Stimulated activated CD4-positive, alpha-beta T cell treated with anti-CD3 and anti-CD28 coated beads, TNF-alpha, amount 100 ng/mL, for 1 hour (primary cell): ENCODE data around the gene FILIP1.
"Not testable (repeated sequence)": the region's sequence is repeated elsewhere in the genome, so short reads cannot be mapped to it uniquely, and the experiment has no call there.

Source experiments
- DNase-seq, 3 donors: peaks; one replicate each; pipeline ENCODE4 v3.0.0-alpha.2; 2020; ENCODE audit warnings: low read depth in 3 of 3, low spot score in 1 of 3

Gene FILIP1

GRCh38 chr6:75421316-75422023 is 72.1 kb downstream of the FILIP1 start:
- no peak for DNase-seq

GRCh38 chr6:75419980-75420379 is 73.6 kb downstream of the FILIP1 start:
- no peak for DNase-seq

DNA sequence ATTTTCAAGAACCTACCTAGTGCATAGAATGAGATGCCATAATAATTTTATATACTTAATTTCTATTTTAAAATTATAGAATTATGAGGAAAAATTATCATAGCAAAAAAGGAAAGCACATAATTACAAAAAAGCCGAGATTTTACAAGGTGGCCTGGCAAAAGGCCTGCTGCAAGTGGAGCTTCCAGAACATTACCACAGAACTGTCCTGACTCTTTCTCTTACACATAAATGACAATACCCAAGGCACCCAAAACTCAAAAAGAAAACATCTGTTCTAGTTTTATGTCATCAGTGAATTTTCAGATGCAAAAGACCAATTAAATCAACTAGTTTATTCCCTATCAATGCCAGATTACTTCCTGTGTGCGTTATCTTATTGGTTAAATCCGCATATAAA is 74.2 kb downstream of the FILIP1 start:
- no peak for DNase-seq

- no peak for DNase-seq
Observed at GRCh38 chr6:75418233-75418632, 75.4 kb downstream of the FILIP1 start.

- DNase-seq, result no peak
Observed at GRCh38 chr6:75416443-75416842, 77.2 kb downstream of the FILIP1 start.

DNA sequence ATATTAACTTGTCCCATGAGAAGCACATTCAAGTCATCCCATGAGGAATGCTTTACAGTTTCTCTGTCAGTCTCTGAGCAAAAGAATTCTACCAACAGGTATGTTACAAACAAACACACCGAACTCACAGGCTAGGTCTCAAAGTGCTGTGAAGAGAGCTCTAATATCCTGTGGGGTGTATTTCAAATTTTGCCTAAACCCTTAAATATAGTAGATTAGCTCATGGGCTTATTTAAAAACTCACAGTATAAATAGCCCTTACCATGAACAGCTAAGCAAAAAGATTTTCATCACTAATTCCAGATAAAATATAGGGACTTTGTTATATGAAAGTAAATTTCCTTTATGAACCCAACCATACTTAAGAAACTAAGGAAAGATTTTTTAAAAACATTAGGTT is 77.8 kb downstream of the FILIP1 start:
- DNase-seq, result no peak

GRCh38 chr6:75414445-75415021 is 79.1 kb downstream of the FILIP1 start:
- no peak for DNase-seq

GRCh38 chr6:75412969-75413662 is 80.5 kb downstream of the FILIP1 start:
- DNase-seq, result no peak

DNA sequence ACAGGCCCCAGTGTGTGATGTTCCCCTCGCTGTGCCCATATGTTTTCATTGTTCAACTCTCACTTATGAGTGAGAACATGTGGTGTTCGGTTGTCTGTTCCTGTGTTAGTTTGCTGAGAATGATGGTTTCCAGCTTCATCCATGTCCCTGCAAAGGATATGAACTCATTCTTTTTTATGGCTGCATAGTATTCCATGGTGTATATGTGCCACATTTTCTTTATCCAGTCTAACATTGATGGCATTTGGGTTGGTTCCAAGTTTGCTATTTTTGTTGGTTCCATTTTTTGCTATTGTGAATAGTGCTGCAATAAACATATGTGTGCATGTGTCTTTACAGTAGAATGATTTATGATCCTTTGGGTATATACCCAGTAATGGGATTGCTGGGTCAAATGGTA is 83.0 kb downstream of the FILIP1 start:
- not testable (repeated sequence) for DNase-seq

DNA sequence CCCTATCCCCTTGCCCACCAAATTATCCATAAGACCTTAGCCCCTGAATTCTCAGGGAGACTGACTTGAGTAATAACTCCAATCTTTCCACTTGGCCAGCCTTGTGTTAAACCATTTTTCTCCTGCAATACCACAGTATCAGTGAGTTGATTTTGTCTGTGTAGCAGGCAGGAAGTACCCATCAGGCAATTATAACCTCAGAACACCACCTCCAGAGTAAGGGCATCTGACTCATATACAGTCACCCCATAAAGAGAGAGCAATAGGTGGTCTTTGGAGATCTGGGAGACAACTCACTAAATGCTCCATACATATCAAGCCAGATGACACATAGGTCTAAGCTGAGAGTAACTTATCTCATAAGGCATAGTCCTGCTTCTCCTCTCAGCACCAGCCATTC is 83.7 kb downstream of the FILIP1 start:
- DNase-seq, result no peak

DNA sequence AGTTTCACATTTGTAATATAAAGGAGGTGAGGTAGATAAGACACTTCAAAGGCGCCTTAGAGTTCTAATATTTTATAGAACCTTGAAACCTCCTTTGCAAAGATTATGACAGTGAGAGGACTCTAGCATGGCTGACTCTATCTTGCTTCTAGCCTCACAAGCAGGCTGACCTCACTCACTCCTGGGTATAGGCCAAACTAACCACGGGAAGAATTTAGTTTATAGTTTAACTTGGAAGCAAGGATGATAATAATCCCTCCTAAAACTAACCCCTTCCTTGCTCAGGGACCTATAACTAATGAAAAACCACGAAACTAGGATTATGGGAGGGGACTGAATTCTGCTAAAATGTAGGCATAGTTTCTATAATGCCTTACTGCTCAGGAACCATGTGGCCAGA is 84.3 kb downstream of the FILIP1 start:
- DNase-seq, result no peak

DNA sequence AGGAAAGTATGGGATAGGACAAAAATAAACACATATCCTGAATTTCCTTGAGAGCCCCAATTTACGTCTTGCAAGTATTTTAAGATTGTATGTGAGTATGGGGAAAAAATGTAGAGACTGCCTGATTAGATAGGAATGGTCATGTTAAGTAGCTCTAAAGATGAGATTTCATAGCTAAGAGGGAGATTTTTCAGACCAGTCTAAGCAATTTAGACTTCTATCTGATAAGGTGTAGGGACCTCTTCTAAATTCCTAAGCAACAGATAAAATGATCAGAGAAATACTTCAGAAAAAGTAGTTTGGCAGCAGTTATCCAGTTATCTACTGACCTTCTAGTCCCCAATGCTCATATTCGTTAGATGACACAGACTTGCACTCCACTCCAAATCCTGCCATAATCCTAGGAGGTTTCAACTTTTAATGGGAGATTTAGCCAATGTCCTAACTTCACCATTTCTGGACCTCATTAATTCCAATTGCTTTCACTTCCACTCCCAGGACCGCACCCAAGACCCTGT is 90.0 kb downstream of the FILIP1 start:
- DNase-seq, result no peak

DNA sequence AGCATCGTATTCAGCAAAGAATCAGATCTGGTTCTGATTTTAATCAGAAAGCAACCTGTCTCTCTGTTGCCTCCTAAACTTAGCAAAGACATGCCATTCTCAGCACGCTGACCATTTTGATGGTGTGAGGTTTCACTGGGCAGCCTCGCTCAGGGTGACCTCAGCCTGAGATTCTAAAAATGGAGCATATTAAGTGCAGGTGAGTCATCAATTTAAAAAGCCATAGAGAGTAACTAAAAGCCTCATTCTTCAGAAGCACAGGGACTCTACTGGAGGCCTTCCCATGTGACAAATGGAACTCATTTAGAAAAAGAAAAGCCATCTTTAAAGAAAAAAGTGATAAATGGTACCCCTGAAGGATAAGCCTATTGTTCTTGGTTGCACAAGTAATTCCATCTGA is 91.3 kb downstream of the FILIP1 start:
- no peak for DNase-seq

- DNase-seq, result no peak
Observed at GRCh38 chr6:75397656-75398465, 95.7 kb downstream of the FILIP1 start.

- no peak for DNase-seq
Observed at GRCh38 chr6:75397171-75397570, 96.4 kb downstream of the FILIP1 start.

- DNase-seq, result no peak
Observed at GRCh38 chr6:75396005-75396800, 97.4 kb downstream of the FILIP1 start.

- no peak for DNase-seq
Observed at GRCh38 chr6:75393806-75394205, 99.8 kb downstream of the FILIP1 start.

GRCh38 chr6:75391276-75391675 is 102.3 kb downstream of the FILIP1 start:
- DNase-seq, result no peak

- DNase-seq, result no peak
Observed at GRCh38 chr6:75386050-75386770, 107.4 kb downstream of the FILIP1 start.

GRCh38 chr6:75384116-75384515 is 109.5 kb downstream of the FILIP1 start:
- DNase-seq, result no peak
